Bronchial epithelial cell (primary cell): ENCODE data around the gene HCRTR1. TPM values are rescaled to one million over a fixed set of nuclear protein-coding genes. Genes with fewer than 3 reads are reported as not detected.

Source experiments
- DNase-seq: peaks from one replicate; pipeline ENCODE4 v3.0.0-alpha.2; 2010; ENCODE audit warnings: low read depth
- FAIRE-seq: peaks from 2 replicates; lab custom pipeline; 2011; peaks lifted over from hg19 to GRCh38; lab: Jason Lieb, UNC
- H3K27me3 ChIP-seq: 2 replicates; pipeline ENCODE4 v1.5.1; 2011; ENCODE audit warnings: low read length; ENCODE audit not compliant: control insufficient read depth, insufficient read depth
- H3K36me3 ChIP-seq: 2 replicates; pipeline ENCODE4 v1.5.1; 2011; ENCODE audit warnings: low read length; ENCODE audit not compliant: control insufficient read depth, insufficient read depth
- H3K4me3 ChIP-seq: 2 replicates; pipeline ENCODE4 v1.5.1; 2011; ENCODE audit warnings: mild to moderate bottlenecking, low read depth, low read length, control low read depth
- total RNA-seq: library from RNA; depleted of rRNA; stranded (reverse); fragments of >200 nt; gene quantifications from 2 replicates; pipeline ENCODE4 v1.2.1, GENCODE V29; 2014
- TF ChIP-seq, protein P1 (sequence below): IDR thresholded peaks from 2 replicates; pipeline ENCODE4 v1.5.1; 2011; ENCODE audit warnings: mild to moderate bottlenecking, moderate library complexity, low read length, control low read depth, inconsistent platforms; ENCODE audit not compliant: insufficient read depth, severe bottlenecking

The HCRTR1 gene
- total RNA-seq, 1 donor from 2014 or later, result not detected

DNA sequence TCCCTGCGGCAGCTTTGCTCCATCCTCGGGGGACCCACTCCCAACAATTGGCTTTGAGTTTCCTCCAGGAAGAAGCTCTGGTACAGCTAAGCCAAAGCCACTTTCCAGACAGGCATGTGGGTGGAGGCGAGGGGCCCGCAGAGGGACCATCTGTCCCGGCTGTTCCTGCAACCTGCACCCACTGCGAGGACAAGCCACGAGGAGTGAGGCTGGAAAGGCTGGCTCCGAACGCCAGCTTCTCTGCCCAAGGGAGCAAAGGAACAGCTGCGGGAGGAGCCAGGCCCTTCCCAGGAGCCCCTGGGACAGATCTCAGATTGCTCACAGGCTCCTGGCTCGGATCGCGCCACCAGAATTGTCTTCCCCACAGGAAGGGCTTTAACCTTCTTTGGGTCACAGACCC, 55.5 kb downstream of the HCRTR1 start:
- TF ChIP-seq, protein P1, sequence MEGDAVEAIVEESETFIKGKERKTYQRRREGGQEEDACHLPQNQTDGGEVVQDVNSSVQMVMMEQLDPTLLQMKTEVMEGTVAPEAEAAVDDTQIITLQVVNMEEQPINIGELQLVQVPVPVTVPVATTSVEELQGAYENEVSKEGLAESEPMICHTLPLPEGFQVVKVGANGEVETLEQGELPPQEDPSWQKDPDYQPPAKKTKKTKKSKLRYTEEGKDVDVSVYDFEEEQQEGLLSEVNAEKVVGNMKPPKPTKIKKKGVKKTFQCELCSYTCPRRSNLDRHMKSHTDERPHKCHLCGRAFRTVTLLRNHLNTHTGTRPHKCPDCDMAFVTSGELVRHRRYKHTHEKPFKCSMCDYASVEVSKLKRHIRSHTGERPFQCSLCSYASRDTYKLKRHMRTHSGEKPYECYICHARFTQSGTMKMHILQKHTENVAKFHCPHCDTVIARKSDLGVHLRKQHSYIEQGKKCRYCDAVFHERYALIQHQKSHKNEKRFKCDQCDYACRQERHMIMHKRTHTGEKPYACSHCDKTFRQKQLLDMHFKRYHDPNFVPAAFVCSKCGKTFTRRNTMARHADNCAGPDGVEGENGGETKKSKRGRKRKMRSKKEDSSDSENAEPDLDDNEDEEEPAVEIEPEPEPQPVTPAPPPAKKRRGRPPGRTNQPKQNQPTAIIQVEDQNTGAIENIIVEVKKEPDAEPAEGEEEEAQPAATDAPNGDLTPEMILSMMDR, result no peak
- no peak for DNase-seq
- no peak for FAIRE-seq

DNA sequence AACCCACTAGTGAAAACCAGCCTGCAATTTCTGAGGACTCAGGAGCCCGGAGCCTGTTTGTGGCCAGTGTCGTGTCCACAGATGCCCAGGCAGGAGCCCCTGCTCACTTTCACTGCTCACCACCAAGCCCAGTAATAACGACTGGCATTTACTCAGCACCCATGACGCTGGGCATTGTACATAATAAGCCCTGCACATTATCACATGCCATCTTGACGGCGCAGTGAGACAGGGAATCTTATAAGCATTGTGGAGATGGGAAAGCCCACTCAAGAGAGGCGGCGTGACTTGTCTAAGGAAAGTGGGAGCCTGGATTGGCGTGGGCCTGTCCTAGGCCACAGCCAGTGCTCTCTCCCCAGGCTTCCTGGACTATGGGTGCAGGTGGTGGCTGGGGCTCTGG, 55.9 kb downstream of the HCRTR1 start:
- DNase-seq, result no peak
- Histone ChIP-seq H3K4me3 (no peak overlapping the region), H3K27me3 (no peaks in the 10 kb centered on the region), H3K36me3 (peaks cover 13% of the 10 kb centered on the region)
- no peak for FAIRE-seq
- TF ChIP-seq, protein P1, result no peak

More for the DNA sequence above, 55.5 kb downstream of the HCRTR1 start:
- Histone ChIP-seq H3K27me3 (no peaks in the 10 kb centered on the region), H3K36me3 (peaks cover 13% of the 10 kb centered on the region), H3K4me3 (no peak overlapping the region)

DNA sequence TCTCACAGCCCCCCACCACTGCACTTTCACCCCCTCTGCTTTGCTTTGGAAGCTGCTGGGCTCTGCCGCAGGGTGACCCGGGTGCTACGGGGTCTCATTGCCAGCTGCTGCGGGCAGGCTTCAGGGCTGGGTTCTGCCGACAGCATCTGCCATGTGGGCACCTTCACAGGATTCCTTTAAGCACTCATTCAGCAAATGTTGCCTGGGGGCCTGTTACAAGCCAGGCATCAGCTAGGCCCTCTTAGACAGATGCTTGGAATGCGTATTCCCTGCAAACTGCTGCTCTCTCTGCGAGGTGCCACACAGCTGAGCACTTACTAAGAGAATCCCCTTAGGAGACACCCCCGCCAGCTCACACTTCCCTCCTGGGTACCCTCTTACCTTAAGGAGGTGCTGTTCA, 57.1 kb downstream of the HCRTR1 start:
- peaks cover 14% of the 10 kb centered on the region for H3K36me3 ChIP-seq
- H3K27me3 ChIP-seq, result no peaks in the 10 kb centered on the region
- FAIRE-seq (no peak), DNase-seq (no peak)
- no peak overlapping the region for H3K4me3 ChIP-seq
- TF ChIP-seq, protein P1, result no peak

DNA sequence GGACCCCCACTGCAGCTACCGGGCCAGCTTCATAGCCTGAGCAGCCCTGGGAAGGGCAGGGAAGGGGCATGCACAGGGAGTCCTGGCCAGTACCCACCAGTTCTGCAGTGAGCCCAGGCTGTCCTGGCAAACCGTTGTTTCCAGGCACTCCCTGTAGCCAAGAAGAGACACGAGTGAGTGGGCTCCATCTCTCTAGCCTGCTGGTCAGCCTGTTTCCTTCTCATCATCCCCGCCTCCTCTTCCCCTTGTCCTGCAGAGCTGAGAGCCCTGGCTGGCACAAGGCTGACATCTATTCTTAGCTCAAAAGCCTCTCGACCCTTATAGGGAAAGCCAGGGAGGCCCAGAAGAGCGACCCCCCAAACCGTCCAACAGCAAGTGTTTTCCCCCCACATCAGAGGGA, 57.7 kb downstream of the HCRTR1 start:
- DNase-seq, result no peak
- H3K4me3 ChIP-seq, result no peak overlapping the region
- peak; percentile 36 for FAIRE-seq
- H3K27me3 ChIP-seq, result no peaks in the 10 kb centered on the region
- peaks cover 15% of the 10 kb centered on the region for H3K36me3 ChIP-seq
- TF ChIP-seq, protein P1, result no peak

DNA sequence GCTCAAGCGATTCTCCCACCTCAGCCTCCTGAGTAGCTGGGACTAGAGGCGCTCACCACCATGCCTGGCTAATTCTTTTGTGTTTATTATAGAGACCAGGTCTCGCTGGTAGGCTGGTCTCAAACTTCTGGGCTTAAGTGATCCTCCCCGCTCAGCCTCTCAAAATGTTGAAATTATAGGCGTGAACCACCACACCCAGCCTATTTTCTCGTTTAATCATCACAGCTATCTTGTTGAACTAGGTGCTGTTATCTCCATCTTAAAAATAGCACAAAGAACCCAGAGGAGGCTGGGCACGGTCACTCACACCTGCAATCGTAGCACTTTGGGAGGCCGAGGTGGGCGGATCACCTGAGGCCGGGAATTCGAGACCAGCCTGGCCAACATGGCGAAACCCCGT, 58.3 kb downstream of the HCRTR1 start:
- Histone ChIP-seq H3K27me3 (no peaks in the 10 kb centered on the region), H3K36me3 (peaks cover 20% of the 10 kb centered on the region), H3K4me3 (no peak overlapping the region)
- no peak for FAIRE-seq
- TF ChIP-seq, protein P1, result no peak
- no peak for DNase-seq

Other genes starting within 250 kb of the HCRTR1 start
- 0.79 and 3.8 TPM in 2 replicates for gene FABP3, start 244.6 kb upstream of the HCRTR1 start, total RNA-seq
- 23.2 and 40.7 TPM in 2 replicates for gene SERINC2, start 204.5 kb upstream of the HCRTR1 start, total RNA-seq
- gene TINAGL1, start 41.2 kb upstream of the HCRTR1 start, total RNA-seq, result 55.4 and 154 TPM in 2 replicates
- 67.4 and 95.2 TPM in 2 replicates for gene PEF1, start 27.2 kb downstream of the HCRTR1 start, total RNA-seq
- gene COL16A1, start 86.3 kb downstream of the HCRTR1 start, total RNA-seq, result 87.7 and 121 TPM in 2 replicates
- gene ADGRB2, start 146.7 kb downstream of the HCRTR1 start, total RNA-seq, result 0.53 and 0.64 TPM in 2 replicates
- gene SPOCD1, start 198.3 kb downstream of the HCRTR1 start, total RNA-seq, result 1.1 and 4.9 TPM in 2 replicates